ENCODE data around the gene TNP1. TPM values are rescaled to one million over a fixed set of nuclear protein-coding genes. Genes with fewer than 3 reads are reported as not detected.

TNP1 gene
- polyA plus RNA-seq, 4 donors: not detected

DNA sequence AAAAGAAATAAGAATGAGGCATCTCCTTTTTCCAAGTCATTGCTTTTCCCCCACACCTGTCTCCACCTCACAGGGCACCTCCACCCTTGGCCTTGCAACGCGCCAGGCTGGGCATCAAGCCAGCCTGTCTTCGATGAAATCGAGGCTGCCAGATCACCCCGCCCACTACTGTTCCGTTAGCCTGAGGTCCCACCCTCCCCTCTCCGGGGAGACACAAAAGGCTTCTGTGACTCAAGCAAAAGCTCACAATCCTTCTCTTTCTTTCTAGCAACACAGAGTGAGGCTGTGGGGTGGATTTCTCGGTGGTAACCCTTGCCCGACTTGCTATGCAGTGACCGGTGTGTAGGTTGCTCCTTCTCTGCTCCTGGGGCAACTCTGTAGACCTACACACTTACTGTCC, 9.9 kb downstream of the TNP1 start:
- no peak for DNase-seq (ENCODE audit: low read depth in 4 of 4, low spot score in 2 of 4)

DNA sequence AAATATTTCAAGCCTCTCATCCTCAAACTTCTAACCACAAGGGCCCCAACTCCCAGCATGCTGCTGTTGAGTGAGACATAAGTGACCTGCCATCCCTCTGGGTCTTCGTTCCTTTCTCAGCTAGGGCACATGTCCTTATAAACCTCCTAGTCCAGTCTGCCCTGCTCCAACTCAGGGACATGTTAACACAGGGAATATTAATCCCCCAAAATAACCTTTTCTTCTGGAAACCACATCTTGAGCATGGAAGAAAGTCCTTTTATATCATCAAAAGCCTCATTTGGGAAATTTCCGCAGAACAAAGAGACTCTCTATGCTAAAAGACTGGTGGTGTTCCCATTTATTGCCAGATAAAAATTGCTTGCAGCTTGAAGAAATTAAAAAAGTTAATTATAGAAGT, 14.4 kb downstream of the TNP1 start:
- no peak for DNase-seq (ENCODE audit: low read depth in 4 of 4, low spot score in 2 of 4)

DNA sequence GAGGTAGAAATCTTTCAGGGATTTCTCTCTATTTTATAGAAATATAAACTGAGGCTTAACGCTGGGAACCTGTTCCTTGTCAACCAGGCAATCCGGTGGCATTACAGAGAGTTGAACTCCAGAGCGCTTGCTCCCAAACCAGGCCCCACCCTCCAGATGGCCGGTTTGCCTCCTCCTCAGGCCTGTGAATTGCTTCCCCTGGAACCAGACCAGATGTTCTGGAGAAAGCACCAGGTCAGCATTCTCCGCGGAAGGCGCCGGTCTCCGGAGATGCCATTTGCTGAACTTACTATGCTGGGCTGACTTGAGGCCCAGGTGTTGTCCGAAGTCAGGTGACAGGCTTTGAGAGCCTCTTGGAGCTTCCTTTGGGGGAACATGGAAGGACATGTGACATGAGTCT, 17.2 kb downstream of the TNP1 start:
- DNase-seq (ENCODE audit: low read depth in 4 of 4, low spot score in 2 of 4): no peak

DNA sequence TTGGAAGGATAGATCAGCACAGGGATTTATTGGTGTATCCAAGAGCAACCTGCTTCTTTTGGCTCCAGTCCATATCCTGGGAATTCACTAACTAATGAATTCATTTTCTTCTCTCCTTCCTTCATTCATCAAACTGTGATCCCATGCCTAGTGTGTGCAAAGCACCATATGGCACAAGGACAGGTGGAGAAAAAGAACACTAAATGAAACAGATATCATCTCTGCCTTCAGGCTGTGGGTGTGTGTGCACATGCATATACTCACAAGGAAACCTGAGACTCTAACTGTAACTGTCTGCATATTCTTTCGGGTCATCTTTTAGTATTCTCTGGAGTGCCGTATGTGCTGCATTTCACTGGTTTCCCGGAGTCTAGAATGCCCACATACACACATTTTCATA, 20.2 kb downstream of the TNP1 start:
- no peak for DNase-seq (ENCODE audit: low read depth in 4 of 4, low spot score in 2 of 4)

DNA sequence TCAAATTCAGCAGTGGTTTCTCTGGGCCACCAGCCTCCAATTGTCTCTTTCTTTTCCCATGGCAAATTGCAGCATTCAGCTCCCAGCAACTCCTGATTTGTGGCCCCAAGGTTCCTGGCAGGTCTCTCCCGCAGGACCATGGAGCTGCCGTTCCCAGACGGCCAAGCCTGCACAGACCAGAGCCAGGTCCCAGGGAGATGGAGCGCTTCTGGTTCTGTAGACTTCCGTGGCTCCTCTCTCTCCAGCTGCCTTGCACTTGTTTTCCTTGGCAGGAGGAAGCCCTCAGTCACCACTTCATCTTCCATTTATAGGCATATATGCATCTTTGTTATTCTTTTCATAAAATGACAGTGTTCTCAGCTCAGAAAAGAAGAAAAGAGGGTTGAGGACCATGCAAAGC, 21.7 kb downstream of the TNP1 start:
- peak in 2 of 4 donors; percentile 6 to 26 for DNase-seq (ENCODE audit: low read depth in 4 of 4, low spot score in 2 of 4)

DNA sequence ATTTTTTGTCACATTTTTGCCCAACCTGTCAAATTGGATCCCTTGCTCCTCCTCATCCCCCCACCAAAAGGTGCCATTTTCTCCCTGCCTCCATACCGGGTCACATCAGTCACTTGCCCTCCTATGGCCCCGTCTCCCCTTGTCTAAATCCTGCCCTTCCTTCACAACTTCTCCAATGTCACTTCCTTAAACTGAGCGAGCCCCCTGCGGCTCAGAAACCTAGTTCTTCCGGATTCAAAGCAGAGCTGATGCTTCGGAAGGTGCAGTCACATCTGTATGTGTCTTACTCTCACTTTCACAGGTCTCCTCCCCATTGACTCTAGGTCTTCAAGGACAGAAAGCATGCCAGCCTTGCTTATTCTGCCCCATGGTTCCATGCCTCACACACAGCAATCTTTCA, 22.1 kb downstream of the TNP1 start:
- no peak for DNase-seq (ENCODE audit: low read depth in 4 of 4, low spot score in 2 of 4)

DNA sequence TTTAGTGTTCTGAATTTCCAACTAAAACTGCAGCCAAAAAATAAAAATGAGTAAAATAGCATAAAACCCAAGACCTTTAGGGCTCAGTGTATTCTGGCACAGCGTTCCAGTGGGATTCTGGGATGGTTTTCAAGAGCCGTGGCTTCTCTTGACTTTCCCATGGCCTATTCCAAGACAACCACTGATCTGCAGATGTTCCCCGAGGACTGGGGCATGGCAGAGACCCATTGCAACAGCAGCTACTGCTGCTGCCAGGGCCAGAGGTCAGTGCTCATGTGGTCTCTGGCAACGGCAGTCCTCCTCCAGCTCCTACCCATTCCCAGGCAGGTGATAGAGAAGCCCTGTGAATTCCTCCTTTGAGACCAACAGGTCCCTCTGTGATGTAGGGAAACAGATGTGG, 26.8 kb downstream of the TNP1 start:
- DNase-seq (ENCODE audit: low read depth in 4 of 4, low spot score in 2 of 4): no peak

DNA sequence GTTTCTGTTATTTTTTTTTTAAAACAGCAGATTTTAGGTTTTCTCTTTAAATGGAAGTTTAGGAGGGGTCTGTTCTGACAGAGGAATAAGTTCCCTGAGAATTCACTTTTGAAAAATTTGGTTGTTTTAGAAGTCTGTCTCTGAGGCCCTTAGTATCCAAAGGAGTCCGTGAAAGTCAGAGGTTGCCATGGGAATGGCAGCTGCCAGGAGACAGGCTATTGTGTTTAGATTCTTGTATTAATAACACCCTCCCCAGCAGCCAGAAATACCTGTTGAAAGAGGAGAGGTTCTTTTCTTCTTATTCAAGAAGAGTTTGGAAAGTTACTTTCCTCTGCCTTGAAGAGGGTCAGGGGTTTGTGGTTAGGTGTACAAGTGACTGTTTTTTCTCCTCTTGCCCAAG, 29.5 kb downstream of the TNP1 start:
- DNase-seq (ENCODE audit: low read depth in 4 of 4, low spot score in 2 of 4): no peak

DNA sequence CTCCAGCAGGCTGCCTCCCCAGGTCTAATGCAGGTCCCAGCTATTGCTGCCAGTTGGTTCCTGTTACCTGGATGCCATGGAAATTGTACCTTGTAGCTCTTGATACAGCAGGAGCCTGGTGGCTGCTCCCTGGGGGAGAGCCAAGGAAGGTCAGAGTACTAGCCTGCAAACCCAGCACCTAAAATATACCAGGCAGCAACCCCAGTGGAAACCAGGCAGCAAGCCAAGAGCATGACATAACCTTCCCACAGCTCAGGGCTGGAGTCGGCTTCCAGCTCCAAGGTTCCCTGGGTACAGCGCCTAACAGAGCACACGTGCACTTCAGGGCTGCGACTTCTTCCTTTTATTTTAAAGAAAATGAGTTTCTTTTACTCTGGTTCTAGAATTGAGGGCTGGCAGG, 30.3 kb downstream of the TNP1 start:
- peak in 1 of 4 donors; percentile 10 for DNase-seq (ENCODE audit: low read depth in 4 of 4, low spot score in 2 of 4)

DNA sequence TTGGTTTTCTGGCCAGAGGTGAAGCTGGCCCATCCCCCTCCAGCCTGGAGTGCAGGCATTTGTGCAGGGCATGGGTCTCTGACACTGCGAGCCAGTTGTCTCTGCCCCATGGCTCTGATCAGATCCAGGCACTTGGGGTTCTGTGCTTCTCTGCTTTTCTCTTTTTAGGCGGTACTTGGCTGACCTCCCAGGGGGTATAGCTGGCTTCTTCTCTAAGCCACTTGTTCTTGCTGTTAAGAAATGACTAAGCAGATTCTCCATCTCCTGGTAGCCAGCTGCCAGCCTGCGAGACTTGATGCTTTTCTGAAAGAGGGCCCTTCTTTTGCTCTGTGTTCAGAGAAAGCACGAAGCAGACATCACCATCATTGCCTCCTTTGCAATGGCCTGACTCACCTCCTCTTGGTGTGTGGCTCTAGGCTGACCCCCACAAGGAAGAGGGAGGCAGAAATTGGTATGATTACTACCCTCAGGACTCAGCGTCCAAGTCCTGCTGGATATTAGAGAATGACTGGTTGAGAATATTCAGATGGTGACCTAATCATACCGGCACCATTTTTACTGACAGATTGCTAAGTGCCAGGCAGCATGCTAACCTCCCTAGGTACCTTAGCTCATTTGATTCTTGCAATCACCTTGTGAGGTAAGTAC, 32.7 kb downstream of the TNP1 start:
- no peak for DNase-seq (ENCODE audit: low read depth in 4 of 4, low spot score in 2 of 4)

DNA sequence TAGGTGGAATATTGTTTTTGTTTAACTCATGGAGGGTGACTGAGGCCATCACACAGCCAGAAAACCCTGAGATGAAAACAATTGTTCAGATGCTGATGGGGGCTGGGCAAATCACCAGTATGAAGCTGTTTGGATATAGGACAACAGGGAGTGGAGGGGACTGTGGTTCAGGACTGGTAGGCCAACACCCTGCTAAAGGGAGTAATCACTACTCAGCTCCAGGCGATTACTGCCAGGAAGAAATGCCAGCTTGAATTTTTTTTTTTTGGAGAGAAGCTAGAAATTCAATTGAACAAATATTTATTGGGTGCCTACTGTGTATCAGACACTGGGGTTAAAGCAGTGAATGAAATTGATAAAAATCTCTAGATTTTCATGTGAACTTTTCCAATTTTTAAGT, 37.4 kb downstream of the TNP1 start:
- no peak for DNase-seq (ENCODE audit: low read depth in 4 of 4, low spot score in 2 of 4)

DNA sequence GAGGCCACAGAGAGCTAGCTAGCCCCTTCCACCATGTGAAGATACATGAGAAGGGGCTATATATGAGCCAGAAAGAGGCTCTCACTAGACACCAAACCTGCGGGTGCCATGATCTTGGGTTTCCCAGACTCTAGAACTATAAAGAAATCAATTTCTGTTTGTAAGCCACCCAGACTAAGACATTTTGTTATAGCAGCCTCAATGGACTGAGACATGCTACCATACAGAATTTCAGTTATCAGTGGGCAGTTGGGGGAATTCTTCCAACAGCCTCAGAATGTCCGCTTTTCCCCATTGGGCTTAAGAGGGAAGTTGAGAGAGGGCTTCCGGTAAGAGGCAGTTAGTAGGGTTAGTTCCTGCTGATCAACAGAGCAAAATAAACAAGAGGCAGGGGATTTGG, 39.2 kb downstream of the TNP1 start:
- no peak for DNase-seq (ENCODE audit: low read depth in 4 of 4, low spot score in 2 of 4)

DNA sequence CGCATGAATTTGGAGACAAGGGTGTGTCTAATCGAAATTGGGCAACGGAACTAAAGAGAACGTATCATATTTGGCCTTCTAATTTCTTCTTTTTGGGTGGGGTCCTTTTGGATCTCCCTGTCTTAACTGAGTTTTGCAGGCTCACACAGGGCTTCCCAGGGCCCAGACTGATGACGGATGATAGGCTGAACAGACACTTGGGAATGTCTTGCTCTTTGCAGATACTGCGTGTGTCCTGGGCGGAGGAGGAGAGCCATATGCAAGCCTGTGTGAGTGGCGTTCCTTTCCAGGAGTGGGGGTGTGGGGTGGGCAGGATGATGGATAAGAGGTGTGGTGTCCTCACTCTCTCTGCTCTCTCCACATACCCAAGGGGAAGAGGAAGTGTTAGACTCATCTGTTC, 40.1 kb downstream of the TNP1 start:
- no peak for DNase-seq (ENCODE audit: low read depth in 4 of 4, low spot score in 2 of 4)

DNA sequence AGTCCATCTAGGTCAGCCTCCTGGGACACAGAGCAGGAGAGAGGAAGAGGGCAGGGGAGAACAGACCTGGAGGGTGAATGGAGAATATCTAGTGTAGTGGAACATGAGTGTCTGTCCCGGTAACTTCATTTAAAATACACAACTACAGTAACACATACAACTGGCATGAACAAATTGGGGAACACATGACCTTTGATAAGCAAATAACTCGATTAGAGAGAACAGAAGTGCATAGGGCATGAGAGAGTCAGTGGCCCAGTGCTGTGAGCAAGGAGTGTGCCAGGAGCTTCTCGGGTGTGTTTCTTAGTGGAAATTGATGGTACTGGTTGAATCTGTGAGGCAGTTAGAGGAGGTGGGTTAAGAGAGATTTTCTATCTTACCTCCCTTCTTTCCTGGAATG, 40.8 kb downstream of the TNP1 start:
- no peak for DNase-seq (ENCODE audit: low read depth in 4 of 4, low spot score in 2 of 4)

DNA sequence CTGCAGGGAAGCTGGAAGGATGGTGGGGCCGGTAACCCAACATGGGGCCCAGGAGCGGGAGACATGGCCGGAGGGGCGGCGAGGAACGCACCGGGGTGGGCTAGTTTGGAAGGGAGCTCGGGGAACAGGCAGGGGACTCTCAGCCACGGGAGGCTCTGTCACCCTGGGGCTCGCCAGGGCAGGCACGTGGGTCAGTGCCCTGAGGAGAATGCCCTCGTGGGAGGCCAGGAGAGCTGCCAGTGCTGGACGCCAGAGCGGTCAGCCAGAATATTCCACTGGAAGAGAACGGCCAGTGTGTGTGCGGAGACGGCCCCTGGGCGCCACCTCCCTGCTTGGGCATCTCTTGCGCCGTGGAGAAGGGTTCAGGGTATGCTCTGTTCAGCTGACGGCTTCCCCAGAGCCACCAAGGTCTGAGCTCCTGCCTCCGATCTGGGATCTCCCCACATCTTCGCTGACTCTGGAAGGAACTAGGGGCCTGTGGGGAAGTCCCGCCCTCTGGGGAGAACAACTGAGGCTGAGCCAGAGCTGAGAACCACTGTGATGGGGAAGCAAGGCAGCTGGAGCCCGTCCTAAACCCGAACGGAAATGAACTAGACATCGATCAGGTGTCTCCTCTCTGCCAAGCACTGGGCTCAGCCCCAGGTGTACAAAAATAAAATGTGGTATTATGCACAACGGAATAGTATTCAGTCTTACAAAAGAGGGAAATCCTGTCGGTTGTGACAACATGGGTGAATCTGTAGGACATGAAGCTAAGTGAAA, 49.3 kb downstream of the TNP1 start:
- no peak for DNase-seq (ENCODE audit: low read depth in 4 of 4, low spot score in 2 of 4)

Other genes with a start within 250 kb of the TNP1 start
- 100 to 1,000 TPM; 196 to 337 (median 248) TPM for gene IGFBP2, start 226.6 kb downstream of the TNP1 start, polyA plus RNA-seq (ENCODE audit: insufficient read length in 4 of 4)
- 100 to 1,000 TPM; 281 to 464 (median 362) TPM for gene IGFBP5, start 164.5 kb downstream of the TNP1 start, polyA plus RNA-seq (ENCODE audit: insufficient read length in 4 of 4)

All from left renal cortex interstitium (tissue), 4 donors.